PFSK-1 (cell line): Measurements from ENCODE around the gene ALOX15B.

ENCODE experiments used
- FOXP2 ChIP-seq: optimal IDR thresholded peaks from 2 replicates; pipeline ENCODE3; 2011; ENCODE audit warnings: borderline replicate concordance, control low read depth, inconsistent platforms; ENCODE audit not compliant: insufficient read depth; ENCODE audit errors: extremely low read length, extremely low read depth
- POLR2AphosphoS5 ChIP-seq: IDR thresholded peaks from 2 replicates; pipeline ENCODE4 v1.6.1; 2012; ENCODE audit warnings: low read depth, mild to moderate bottlenecking, control low read depth, low read length, moderate library complexity
- REST ChIP-seq, 2 experiments: IDR thresholded peaks; 2 replicates each; pipeline versions ENCODE4 v1.6.1 to v1.8.0; 2011 to 2012; ENCODE audit warnings: low read depth in 2 of 2, low read length in 2 of 2, control low read depth in 1 of 2, inconsistent platforms in 1 of 2, mild to moderate bottlenecking in 1 of 2, moderate library complexity in 1 of 2; ENCODE audit not compliant: insufficient read depth in 1 of 2
- SIN3A ChIP-seq: IDR thresholded peaks from 2 replicates; pipeline ENCODE4 v1.6.1; 2012; ENCODE audit warnings: mild to moderate bottlenecking, low read length, moderate library complexity, borderline replicate concordance; ENCODE audit not compliant: insufficient read depth
- TAF1 ChIP-seq: IDR thresholded peaks from 2 replicates; pipeline ENCODE4 v1.6.1; 2012; ENCODE audit warnings: low read length, control low read depth, borderline replicate concordance; ENCODE audit not compliant: insufficient read depth

- TF ChIP-seq REST (IDR thresholded peaks at IDR 0.05; ENCODE audit: insufficient read depth in 1 of 2, low read depth in 2 of 2, low read length in 2 of 2) (no peak), POLR2AphosphoS5 (no peak), TAF1 (no peak), SIN3A (no peak), FOXP2 (no peak)
These were observed 30.7 kb downstream of the ALOX15B start for GRCh38 chr17:8069587-8069860.
